Lung microvascular endothelial cell (primary cell): ENCODE data around the gene SLC29A1. TPM values are rescaled to one million over a fixed set of nuclear protein-coding genes. Genes with fewer than 3 reads are reported as not detected.

Experiments
- DNase-seq, 2 donors: peaks; one replicate each; pipeline versions ENCODE4 v3.0.0 to v3.0.0-alpha.2; 2010; ENCODE audit warnings: low read depth in 2 of 2
- total RNA-seq: library from RNA; depleted of rRNA; stranded (reverse); fragments of >200 nt; gene quantifications from 2 replicates; pipeline ENCODE4 v1.2.1, GENCODE V29; 2014

Gene SLC29A1
- total RNA-seq, 1 donor from 2014 or later = 28.6 TPM

DNA sequence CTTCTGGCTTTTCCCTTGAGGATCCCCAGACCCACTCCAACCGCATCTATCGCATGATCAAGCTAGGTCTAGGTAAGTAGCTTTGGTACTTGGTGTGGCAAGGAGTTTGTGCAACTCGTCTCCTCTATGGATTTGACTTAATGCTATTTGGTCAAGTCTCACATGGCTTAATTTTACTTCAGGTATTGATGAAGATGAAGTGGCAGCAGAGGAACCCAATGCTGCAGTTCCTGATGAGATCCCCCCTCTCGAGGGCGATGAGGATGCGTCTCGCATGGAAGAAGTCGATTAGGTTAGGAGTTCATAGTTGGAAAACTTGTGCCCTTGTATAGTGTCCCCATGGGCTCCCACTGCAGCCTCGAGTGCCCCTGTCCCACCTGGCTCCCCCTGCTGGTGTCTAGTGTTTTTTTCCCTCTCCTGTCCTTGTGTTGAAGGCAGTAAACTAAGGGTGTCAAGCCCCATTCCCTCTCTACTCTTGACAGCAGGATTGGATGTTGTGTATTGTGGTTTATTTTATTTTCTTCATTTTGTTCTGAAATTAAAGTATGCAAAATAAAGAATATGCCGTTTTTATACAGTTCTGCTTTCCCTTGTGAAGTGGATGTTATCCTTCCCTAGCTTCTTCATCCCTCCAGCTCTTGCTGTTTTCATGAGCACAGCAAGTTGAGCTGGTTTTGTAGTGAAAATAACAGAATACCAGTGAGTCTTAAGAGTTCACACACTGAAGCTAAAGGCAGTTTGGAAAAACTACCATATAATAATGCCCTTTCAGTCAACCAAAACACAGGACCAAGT, 30.1 kb downstream of the SLC29A1 start:
- DNase-seq = peak; percentile 43 to 58

DNA sequence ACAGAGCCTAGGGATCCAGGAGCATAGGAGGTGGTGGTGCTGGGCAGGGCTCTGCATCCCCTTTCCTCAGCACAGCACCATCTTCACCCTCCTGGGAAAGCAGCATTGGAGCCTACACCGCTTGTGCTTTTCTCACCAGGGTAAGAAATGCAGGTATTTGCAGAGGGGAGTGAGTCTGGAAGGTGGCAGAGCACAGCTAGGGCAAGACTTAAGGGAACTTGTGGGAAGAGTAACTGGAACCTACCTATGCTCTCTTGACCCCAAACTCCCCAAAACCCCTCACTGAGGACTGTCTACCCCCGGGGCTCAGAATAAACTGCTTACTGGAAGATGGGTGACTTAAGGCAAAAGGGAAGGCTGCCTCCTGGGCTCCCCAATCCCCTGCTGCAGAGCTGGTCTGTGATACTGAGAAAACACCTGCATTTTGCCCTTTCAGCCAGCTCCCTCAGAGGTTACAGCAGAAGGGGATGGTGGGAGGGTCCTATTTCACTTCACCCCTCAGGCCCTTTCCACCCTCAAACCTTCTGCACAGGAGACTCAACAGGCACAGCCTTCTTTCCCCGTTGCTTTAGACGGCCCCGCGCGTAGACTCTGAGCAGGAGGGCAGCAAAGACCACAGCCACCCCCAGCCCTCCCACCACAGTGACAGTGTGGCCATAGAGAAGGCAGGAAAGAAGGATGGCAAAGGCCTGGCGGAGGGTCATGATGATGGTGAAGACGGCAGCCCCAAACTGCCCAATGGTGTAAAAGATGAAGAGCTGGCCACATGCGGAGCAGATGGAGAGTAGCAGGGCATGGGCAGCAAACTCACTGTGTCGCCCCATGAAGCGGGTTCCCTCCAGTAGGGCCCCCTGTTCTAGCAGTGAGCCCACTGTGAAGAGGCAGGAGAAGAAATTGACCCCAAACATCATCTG, 31.1 kb downstream of the SLC29A1 start:
- no peak for DNase-seq

DNA sequence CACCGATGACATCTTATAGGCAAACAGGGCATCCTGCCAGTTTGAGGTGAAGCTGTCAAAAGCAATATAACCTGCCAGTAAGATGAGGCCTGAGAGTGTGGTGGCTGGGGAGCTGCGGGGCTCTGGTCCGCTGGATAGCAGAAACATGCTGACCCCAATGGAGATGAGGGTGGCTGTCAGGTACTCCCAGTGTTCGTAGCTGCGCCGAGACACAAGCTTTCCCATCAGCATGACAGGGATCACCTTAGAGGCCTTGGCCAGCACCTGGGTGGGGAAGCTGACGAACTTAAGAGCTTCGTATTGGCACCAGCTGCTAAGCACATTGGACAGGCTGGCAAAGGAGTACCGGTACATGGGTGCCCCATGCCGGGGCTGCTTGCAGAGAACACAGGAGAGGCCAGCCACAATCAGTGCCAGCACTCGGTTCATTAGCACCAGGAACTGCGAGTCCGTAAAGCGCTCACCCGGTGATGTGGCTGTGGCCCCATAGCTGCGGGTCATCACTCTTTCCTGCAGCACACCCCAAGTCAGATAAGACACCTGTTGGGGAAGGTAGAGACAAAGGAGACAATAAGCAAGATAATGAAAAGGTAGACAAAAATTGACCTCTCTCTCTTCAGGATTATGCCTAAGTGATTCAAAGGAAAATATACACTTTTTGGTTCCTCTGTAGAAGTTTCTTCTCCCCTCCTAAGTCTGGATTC, 31.9 kb downstream of the SLC29A1 start:
- DNase-seq = no peak

DNA sequence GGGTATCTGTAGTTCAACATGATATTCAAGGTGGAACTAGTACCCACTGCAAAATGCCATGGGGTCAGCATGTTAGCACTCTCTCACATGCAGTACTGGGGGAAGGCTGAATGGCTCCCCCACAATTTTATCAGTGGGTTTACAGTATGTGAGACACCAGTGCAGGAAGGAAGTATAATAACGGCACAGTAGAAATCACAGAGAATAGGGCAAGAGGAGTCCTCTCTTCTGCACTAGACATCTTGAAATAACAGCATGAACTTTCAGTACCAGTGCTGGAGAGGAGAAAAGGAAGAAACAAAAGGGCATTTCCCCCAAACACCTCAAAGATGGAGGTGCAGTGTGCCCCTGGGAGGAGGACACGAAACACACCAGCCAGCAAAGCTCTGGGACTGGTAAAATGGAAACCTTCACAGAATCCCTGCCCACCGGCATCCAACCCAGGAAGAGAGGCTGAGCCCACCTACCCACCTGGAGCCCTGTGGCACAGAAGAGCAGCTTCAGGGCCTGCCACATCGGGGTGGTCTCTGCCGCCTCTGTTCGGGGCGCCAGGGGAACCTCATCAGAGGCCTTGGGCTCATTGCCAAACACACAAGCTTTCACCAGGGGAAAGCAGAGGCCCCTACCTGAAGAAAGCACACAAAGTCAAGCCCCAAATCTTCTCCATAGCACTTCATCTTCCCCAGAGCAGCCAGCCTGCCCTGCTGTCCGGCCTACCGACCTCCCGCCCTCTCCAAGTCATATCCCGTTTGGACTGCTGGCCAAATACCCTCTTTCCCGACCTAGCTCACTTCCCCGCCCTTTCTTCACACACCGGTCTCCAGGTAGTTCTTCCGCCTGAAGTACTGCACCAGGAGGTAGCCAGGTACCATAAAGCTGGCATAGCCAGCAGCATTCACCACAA, 32.7 kb downstream of the SLC29A1 start:
- peak in 1 of 2 donors; percentile 41 for DNase-seq

DNA sequence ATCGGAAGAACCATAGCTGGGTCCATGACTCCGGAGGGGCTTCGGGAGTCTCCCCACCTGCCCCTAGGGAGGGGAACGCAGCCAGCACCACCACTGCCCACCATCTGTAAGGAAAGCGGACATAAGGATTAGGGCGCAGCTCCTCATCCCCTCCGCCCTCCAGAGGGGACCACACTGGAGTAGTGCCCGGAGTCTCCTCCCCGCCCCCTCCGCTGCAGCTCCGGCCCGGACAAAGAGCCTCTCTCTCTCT, 33.3 kb downstream of the SLC29A1 start:
- no peak for DNase-seq

DNA sequence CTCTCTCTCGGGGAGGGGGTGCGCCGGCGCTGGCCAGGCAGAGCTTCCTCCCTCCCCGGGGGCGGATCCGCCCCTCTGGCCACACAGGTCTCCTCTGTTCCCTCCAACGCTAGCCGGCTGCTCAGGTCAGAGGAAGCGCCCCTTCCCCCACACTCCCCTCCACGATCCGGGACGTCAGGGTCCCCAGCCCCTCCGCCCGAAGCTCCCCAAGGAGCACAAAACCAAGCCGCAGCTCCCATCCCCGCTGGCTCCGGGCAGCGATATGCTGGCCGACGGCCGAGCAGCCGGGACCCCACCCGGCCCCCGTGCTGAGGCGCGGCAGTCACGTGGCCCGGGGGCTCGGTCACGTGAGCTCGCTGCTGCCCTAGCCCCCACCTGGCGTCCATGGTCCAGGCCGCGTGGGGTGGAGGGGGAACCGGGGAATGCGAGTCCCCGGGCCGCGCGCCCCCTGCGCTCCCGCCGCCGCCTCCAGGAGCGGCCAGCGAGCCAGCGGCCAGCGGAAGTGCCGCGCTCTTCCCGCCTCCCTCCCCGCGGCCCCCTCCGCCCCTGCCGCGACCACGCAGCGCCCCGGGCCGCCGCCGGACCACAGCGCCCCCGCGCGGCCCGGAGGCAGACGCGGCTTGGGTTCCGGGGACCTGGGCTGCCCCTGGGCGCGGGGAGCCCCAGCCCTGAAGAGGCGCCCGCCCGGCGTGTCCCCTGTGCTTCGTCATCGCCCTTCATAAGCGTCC, 33.8 kb downstream of the SLC29A1 start, which contains the start of gene SLC35B2:
SLC35B2 (minus strand) TSS at position 504 of the 728 bp plus-strand sequence; CDS start at position 386, 118 bp downstream.
- DNase-seq = peak; percentile 73 to 88

DNA sequence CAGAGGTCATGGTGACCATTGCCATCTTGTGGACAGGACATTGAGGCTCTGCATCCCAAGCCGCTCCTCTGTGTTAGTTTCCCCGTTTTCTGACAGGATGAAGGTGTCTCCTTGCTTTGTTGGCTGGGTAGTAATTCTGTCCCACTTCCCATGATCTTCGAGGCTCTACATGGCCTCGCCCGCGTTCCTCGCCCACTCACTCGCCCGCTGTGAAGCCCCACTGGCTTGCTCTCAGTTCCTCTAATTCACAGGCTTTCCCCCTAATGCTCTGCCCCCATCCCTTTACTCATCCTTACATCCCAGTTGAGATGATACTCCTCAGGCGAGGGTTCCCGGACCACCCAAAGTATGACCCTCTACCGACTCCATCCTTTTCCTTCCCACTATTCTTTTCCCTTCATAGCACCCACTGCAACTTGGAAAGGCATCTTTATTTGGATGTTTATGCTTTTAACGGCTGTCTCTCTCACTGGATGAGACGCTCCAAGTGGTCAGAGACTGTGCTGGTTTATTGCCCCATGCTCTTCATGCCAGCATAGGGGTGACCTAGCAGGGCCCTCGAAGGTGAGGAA, 34.4 kb downstream of the SLC29A1 start:
- no peak for DNase-seq

DNA sequence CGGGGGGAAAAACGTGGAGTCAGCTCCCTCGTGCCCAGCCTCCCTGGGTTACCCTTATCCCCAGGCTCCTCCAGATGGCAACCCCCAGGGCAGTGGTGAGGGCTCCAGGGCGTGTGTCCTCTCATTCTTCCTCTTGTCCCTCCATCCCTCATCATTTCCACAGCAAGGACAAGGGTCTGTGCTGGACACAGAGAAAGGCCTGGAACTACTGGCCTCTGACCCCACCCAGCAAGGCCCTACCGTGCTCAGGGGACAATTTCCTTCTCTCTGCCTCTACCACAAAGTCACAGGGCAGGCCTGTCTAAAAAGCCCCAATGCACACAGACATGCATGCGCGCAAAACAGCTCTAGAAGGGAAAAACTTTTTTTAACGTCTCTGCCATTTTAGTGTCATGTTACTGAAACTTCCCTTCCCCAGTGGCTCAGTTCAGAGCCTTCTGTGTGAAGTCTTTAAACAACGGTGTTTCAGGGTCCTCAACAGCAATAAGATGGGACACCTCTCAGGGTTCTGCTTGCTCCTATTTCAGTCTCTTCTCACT, 35.0 kb downstream of the SLC29A1 start:
- DNase-seq = no peak

DNA sequence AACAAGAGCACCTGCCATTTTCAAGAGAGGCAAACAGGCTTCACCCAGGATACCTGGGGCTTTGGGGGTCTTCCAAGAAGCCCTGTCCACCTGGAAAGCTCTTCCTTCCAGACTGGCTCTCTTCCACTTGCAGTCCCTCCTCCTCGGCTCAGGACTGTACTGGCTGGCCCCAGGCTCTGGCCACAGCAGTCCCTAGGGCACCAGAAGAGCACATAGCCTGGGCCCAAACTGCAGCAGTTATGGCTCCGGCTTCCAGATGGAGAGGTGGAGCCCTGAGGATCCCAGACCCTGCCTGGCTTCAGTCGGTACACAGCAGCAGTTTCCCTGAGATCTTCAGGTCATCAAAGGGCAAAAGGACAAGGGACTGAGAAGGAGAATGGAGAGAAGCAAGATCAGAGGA, 35.5 kb downstream of the SLC29A1 start:
- DNase-seq = no peak

DNA sequence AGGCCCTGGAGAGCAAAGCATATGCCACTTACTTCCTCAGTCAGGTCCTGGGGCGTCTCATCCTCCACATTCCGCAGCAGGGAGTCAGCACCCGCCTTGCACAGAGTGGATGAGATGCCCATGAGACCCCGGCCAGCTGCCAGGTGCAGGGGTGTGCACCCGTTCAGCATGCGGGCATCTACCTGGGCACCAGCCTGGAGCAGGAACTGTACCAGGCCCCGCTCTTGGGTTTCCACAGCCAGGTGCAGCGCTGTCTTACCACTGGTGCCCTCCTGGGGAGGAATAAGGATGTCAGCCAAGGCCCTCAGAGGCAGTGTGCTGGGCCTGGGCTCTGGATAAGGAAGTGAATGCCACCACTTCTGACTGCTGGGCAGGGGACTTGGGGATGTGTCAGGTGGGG, 36.6 kb downstream of the SLC29A1 start:
- DNase-seq = no peak

DNA sequence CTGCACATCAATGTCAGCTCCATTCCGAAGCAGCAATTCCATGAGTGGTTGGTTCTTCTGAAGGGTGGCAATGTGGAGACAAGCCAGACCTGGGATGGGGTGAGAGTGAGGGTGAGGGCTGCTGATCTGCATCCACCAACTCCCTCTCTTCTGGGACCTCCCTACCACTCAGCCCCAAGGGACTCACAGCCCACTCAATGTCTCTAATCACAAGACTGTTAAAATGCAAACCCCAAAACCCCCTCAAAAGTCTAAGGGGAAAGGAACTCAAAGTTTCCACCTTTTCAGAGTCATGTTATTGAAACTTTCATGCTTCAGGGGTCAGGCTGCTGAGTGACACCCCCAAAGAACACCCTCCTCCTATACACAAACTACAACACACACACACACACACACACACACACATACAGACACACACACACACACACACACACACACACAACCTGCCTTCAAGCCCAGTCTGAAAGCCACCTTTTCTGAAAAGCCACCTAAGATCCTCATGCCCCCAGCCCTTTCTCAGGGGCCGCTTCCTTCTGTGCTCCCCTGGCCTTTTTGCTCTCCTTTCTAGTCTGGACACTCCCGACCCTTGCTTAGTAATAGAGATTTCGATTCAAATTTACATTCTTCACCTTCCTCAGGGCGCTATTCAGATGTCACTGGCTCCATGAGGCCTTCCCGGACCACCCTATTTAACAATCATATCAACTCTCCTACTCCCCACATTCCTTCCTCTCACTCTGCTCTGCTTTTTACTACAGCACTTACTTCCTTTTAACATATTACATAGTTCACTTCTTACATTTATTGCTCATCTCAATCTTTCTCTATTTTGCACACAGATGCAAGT, 37.3 kb downstream of the SLC29A1 start:
- DNase-seq = no peak

DNA sequence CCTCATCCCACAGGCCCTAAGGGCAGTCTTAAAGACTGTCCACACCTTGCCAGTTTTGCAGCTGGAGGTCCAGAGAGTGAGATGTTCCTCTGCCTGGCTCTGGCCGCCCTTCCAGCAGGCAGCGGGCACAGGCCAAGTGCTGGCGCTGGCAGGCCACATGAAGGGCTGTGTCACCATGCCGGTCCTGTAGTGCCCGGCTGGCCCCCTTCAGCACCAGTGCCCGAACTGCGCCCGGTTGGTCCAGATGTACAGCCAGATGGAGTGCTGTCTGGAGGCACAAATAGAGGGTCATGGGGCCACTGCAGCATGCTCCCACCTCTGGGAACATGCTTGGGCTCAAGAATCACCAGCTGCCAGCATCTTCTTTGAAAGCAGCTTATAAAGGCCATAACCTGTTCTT, 38.2 kb downstream of the SLC29A1 start:
- no peak for DNase-seq

DNA sequence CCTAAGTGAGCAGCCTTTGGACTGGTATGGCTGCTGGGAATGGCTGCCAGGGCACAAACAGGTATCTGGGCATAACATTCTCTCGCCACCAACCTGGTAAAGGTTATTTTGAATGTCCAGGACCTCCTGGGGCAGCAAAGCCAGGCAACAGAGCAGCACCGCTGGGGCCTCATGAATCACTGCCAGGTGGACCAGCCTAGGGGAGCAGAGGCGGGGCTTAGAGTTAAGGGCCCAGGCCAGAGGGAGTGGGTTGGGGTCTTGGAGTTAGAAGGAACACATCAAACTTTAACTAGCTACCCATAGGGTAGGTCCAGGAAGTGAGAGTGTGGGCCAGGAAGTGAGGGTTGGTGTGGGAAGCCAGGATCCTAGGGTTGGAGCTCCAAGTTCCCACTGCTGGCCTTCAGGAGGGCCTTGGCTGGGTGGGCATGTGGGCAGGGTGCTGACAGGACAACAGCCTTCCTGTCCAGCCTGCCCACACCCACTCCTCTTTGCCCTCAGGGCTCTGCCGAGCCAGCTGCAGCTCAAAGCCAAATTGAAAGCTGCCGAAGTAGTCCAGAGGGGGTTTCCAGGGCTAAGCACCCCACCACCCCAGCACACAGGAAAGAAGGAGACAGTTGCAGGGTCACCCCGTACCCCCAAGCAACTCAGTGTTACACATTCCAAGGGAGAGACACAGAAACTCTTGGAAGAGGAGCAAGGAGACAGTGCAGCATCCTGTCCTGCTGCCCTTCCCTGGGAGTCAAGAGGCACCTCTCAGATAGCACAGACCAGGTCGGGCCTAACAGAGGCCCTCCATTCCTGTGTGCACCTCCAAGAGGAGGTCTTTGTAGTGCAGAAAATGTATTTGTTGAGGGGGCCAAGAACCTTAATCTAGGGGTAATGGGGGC, 39.3 kb downstream of the SLC29A1 start:
- DNase-seq = no peak

DNA sequence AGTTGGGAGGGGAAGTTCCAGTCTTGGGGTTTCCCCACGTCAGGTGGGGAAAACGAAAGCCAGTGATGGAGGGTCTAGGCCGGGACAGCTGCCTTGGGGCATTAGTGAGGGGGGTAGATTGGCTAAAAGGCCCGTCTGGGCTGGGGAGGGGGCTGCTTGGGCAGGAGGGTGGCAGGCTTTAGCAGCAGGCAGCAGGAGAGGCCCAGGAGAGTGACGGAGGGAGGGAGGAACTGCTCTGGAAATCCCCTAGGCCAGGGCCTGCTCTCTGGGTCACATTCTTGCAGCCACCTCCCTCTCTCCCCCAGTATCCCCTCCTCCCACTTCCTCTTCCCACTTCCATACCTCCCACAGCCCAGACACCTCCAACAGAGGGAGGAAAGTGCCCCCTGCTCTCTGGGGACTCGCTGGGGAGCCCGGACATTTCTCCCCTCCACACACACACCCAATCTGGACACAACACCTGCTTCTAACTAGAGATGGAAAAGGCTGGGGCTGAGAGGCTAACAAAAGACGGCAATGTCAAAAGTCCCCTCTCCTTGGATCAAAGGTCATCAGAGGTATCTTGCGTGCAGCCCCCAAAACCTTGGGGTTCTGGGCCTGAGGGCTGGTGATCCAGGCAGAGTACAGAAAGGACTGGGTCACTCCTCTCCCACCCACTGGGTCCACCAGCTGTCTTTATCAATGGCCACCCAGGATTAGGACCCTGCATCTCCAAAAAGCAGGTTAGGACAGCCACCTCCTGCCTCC, 40.1 kb downstream of the SLC29A1 start:
- peak; percentile 47 to 66 for DNase-seq

DNA sequence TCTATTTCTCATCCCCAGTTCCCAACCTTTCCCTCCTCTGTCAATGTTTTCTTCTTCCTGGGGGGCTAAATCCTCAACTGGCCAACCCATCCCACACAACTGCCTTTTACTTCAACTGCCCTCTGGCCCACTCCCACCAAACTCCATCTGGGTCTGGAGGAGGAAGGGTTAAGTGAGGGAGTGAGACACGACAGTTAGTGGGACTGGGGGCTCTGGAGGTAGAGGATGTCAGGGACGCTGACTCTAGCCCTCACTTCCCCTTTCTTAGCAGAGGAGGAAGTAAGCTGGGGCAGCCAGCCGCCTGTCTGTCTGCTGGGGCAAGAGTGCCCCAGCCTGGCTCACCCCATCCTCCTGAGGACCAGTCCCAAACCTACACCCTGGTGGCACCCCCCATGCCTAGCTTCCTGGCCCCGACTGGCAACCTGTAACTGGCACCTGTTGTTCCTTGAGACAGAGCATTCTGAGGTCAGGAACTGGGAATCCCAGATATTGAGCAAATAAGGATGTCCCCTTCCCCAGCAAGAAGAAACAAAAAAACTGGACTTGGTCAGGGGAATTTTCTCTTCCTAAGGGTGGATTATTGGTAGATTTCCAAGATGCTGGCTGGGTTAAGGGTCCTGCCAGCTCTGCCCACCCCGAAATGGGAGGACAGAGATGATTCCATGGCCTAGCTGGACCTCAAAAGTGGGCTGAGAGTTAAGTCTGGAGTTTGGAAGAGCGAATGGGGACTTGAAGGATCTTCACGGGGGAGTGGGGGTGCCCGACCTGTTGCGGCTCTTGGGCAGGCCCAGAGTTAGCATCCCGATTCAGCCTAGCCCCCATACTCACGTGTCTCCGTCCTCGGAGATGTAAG, 41.0 kb downstream of the SLC29A1 start:
- no peak for DNase-seq
